Trophoblast cell (in vitro differentiated cells and primary cell): Measurements from ENCODE around the gene DHRS2.

Experiments
- DNase-seq, 2 donors: peaks; one replicate each; pipeline ENCODE4 v3.0.0-alpha.2; 2016
- H2AFZ ChIP-seq: 2 replicates; pipeline ENCODE4 v1.6.1; 2013; ENCODE audit warnings: low read length, moderate library complexity, mild to moderate bottlenecking; ENCODE audit not compliant: insufficient read depth, poor library complexity
- H2AK5ac ChIP-seq: 2 replicates; pipeline ENCODE4 v1.6.1; 2013; ENCODE audit warnings: mild to moderate bottlenecking, low read length
- H2BK120ac ChIP-seq: 2 replicates; pipeline ENCODE4 v1.6.1; 2013; ENCODE audit warnings: low read length, mild to moderate bottlenecking, moderate library complexity; ENCODE audit not compliant: insufficient read depth, poor library complexity
- H2BK12ac ChIP-seq: 2 replicates; pipeline ENCODE4 v1.6.1; 2013; ENCODE audit warnings: mild to moderate bottlenecking, low read length, moderate library complexity
- H2BK5ac ChIP-seq: 2 replicates; pipeline ENCODE4 v1.6.1; 2013; ENCODE audit warnings: low read length, low read depth, moderate library complexity, mild to moderate bottlenecking; ENCODE audit not compliant: poor library complexity
- H3K14ac ChIP-seq: 2 replicates; pipeline ENCODE4 v1.6.1; 2013; ENCODE audit warnings: mild to moderate bottlenecking, low read length
- H3K18ac ChIP-seq: 2 replicates; pipeline ENCODE4 v1.6.1; 2013; ENCODE audit warnings: mild to moderate bottlenecking, low read length
- H3K23ac ChIP-seq: 2 replicates; pipeline ENCODE4 v1.6.1; 2013; ENCODE audit warnings: low read length
- H3K27ac ChIP-seq: 2 replicates; pipeline ENCODE4 v1.5.1; 2013; ENCODE audit warnings: low read depth, mild to moderate bottlenecking, inconsistent platforms, low read length, moderate library complexity
- H3K27me3 ChIP-seq: 2 replicates; pipeline ENCODE4 v1.6.1; 2013; ENCODE audit warnings: inconsistent platforms, mild to moderate bottlenecking, low read length, moderate library complexity; ENCODE audit not compliant: insufficient read depth
- H3K36me3 ChIP-seq, 2 experiments: 1 replicate in 1 of 2; 2 replicates in 1 of 2; pipeline ENCODE4 v1.6.1; 2013; ENCODE audit warnings: low read length in 2 of 2, mild to moderate bottlenecking in 2 of 2, moderate library complexity in 1 of 2; ENCODE audit not compliant: insufficient read depth in 2 of 2, control insufficient read depth in 1 of 2
- H3K4ac ChIP-seq: 2 replicates; pipeline ENCODE4 v1.6.1; 2013; ENCODE audit warnings: low read depth, mild to moderate bottlenecking, low read length, moderate library complexity
- H3K4me1 ChIP-seq, 2 experiments: 1 replicate in 1 of 2; 2 replicates in 1 of 2; pipeline ENCODE4 v1.6.1; 2013; ENCODE audit warnings: low read length in 2 of 2, mild to moderate bottlenecking in 2 of 2, moderate library complexity in 1 of 2; ENCODE audit not compliant: insufficient read depth in 2 of 2, control insufficient read depth in 1 of 2
- H3K4me2 ChIP-seq: 2 replicates; pipeline ENCODE4 v1.6.1; 2013; ENCODE audit warnings: inconsistent platforms, mild to moderate bottlenecking, low read length, moderate library complexity
- H3K4me3 ChIP-seq: 2 replicates; pipeline ENCODE4 v1.5.1; 2013; ENCODE audit warnings: mild to moderate bottlenecking, low read depth, low read length, inconsistent platforms
- H3K79me1 ChIP-seq: one replicate; pipeline ENCODE4 v1.6.1; 2013; ENCODE audit warnings: low read length
- H3K79me2 ChIP-seq: 2 replicates; pipeline ENCODE4 v1.6.1; 2013; ENCODE audit warnings: low read length, mild to moderate bottlenecking; ENCODE audit not compliant: control insufficient read depth, insufficient read depth, poor library complexity
- H3K9ac ChIP-seq: 2 replicates; pipeline ENCODE4 v1.6.1; 2013; ENCODE audit warnings: mild to moderate bottlenecking, low read length
- H3K9me3 ChIP-seq: 2 replicates; pipeline ENCODE4 v1.6.1; 2013; ENCODE audit warnings: low read depth, mild to moderate bottlenecking, control low read depth, inconsistent platforms, low read length; ENCODE audit not compliant: insufficient read depth
- H4K12ac ChIP-seq: 2 replicates; pipeline ENCODE4 v1.6.1; 2013; ENCODE audit warnings: low read depth, mild to moderate bottlenecking, low read length, moderate library complexity
- H4K8ac ChIP-seq: 2 replicates; pipeline ENCODE4 v1.6.1; 2013; ENCODE audit warnings: low read depth, mild to moderate bottlenecking, low read length, moderate library complexity
- H4K91ac ChIP-seq: one replicate; pipeline ENCODE4 v1.6.1; 2013; ENCODE audit warnings: low read depth, mild to moderate bottlenecking, low read length, moderate library complexity
- WGBS: extraction: QIAGEN DNeasy Blood & Tissue Kit; methylation state at CpG from one replicate; pipeline ENCODE4 v1.1.7; 2013; ENCODE audit warnings: missing lambda C conversion rate; ENCODE audit not compliant: insufficient read length, insufficient coverage; ENCODE audit errors: extremely low coverage; 5-methylcytosine and 5-hydroxymethylcytosine counted together

DHRS2 gene

DNA sequence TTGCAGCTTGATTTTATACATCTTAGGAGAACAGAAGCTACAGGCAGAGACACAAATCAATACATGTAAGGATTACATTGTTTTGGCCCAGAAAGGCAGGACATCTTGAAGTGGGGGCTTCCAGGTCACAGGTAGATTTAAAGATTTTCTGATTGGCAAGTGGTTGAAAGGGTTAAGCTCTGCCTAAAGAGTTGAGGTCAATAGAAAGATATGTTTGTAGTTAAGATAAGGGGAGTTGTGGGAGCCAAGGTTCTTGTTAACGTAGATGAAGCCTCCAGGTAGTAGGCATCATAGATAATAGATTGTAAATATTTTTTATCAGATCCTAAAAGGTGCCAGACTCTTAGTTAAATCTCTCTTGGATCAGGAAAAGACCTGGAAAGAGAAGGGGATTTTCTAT is 5.5 kb upstream of the DHRS2 start:
- H2BK5ac ChIP-seq = no peak overlapping the region
- H3K14ac ChIP-seq = no peak overlapping the region
- H2BK120ac ChIP-seq = no peak overlapping the region
- no peak overlapping the region for H4K12ac ChIP-seq
- H2AFZ ChIP-seq = no peak overlapping the region
- H3K4me1 ChIP-seq = peaks cover 8 to 11% of the 10 kb centered on the region in 2 experiments
- WGBS = no CpG with 5 or more reads among the region's 1 CpG
- no peak overlapping the region for H3K4me3 ChIP-seq
- H3K4me2 ChIP-seq = no peak overlapping the region
- H3K79me2 ChIP-seq = no peaks in the 10 kb centered on the region
- H3K18ac ChIP-seq = no peak overlapping the region
- H3K27me3 ChIP-seq = no peaks in the 10 kb centered on the region
- no peak overlapping the region for H4K91ac ChIP-seq
- H3K9ac ChIP-seq = no peak overlapping the region
- no peak for DNase-seq
- H3K9me3 ChIP-seq = peaks cover 3% of the 10 kb centered on the region
- H3K27ac ChIP-seq = no peak overlapping the region
- H3K36me3 ChIP-seq = no peaks in the 10 kb centered on the region
- H3K79me1 ChIP-seq = peaks cover 3% of the 10 kb centered on the region
- H3K23ac ChIP-seq = no peak overlapping the region
- H2BK12ac ChIP-seq = no peak overlapping the region
- H4K8ac ChIP-seq = no peak overlapping the region
- H2AK5ac ChIP-seq = no peak overlapping the region
- H3K4ac ChIP-seq = no peak overlapping the region

DNA sequence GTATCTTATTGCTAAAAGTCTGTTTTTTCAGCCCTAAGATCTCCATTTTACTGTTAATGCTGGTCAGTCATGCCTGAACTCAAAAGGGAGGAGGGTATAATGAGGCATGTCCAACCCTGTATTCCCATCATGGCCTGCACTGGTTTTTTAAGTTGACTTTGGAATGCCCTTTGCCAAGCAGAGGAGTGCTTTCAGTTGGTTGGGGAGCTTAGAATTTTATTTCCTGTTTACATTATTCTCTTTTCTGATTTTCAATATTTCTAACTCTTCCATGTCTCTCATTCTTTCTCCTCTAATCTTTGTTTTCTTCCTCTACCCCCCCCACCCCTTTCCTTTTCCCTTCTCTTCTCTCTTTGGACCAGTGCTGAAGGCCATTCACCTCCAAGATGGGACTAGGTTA is 4.9 kb upstream of the DHRS2 start:
- H4K12ac ChIP-seq = no peak overlapping the region
- peak overlapping the region; percentile 53 for H2BK5ac ChIP-seq
- H3K9ac ChIP-seq = no peak overlapping the region
- no peak overlapping the region for H2AK5ac ChIP-seq
- no peaks in the 10 kb centered on the region for H3K36me3 ChIP-seq
- H3K9me3 ChIP-seq = peaks cover 4% of the 10 kb centered on the region
- peak overlapping the region; percentile 1 for H3K27ac ChIP-seq
- peaks cover 8 to 11% of the 10 kb centered on the region in 2 experiments for H3K4me1 ChIP-seq
- no peak overlapping the region for H3K4ac ChIP-seq
- H3K14ac ChIP-seq = no peak overlapping the region
- no peak overlapping the region for H3K4me3 ChIP-seq
- no peak for DNase-seq
- peak overlapping the region; percentile 69 for H4K91ac ChIP-seq
- no peak overlapping the region for H2BK120ac ChIP-seq
- H3K27me3 ChIP-seq = no peaks in the 10 kb centered on the region
- no peak overlapping the region for H3K4me2 ChIP-seq
- no peak overlapping the region for H2AFZ ChIP-seq
- H3K18ac ChIP-seq = no peak overlapping the region
- H3K79me2 ChIP-seq = no peaks in the 10 kb centered on the region
- H4K8ac ChIP-seq = no peak overlapping the region
- peak overlapping the region; percentile 27 for H2BK12ac ChIP-seq
- H3K79me1 ChIP-seq = peaks cover 3% of the 10 kb centered on the region
- H3K23ac ChIP-seq = no peak overlapping the region

DNA sequence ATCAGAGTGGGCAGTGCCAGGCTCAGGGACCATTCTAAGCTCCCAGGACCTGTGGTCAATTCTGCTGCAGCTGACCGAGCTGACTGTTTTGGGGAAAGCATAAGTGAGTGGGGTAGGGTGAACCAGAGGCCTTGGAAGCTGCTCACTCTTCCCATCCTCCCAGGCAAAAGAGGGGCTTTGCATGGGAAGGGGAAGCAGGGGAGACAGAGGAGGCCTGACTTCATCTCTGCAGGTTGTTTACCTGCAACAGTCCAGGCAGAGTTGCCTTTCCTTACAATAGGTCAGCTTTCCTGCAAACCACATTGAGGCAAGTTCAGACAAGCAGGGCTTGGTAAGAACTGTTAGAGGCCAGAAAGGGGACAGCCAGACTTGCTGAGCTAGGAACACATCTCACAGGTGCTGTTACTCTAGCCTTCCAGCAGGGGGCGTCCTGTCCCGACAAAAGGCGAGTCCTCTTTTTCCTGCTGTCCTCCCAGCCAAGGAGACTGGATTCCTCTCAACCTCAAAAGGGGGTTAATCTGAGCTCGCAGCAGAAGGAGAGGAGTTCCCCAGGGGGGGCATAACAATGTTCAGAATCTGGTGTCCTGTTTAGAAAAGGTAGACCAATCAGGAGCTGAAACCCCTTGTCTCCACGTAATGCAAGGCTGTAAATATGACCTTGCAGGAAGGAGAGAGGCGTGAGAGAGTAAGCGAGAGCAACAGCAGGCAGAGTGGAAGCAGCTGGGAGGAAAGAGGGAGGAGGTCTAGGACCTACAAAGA is 4.3 kb upstream of the DHRS2 start:
- no peaks in the 10 kb centered on the region for H3K36me3 ChIP-seq

GRCh38 chr14:23632461-23633159 is 3.6 kb upstream of the DHRS2 start:
- Histone ChIP-seq H3K79me1 (peaks cover 3% of the 10 kb centered on the region), H4K91ac (peak overlapping the region; percentile 53), H3K9me3 (peaks cover 2% of the 10 kb centered on the region), H4K12ac (no peak overlapping the region), H2AFZ (no peak overlapping the region), H3K27ac (no peak overlapping the region), H3K36me3 (no peaks in the 10 kb centered on the region), H2BK5ac (no peak overlapping the region), H3K4me3 (no peak overlapping the region), H3K18ac (no peak overlapping the region), H3K9ac (no peak overlapping the region), H3K79me2 (no peaks in the 10 kb centered on the region), H3K14ac (no peak overlapping the region), H3K27me3 (no peaks in the 10 kb centered on the region), H2BK12ac (peak overlapping the region; percentile 51), H2AK5ac (peak overlapping the region; percentile 58), H3K23ac (no peak overlapping the region), H3K4ac (no peak overlapping the region), H2BK120ac (peak overlapping the region; percentile 45), H3K4me1 (peaks cover 8 to 11% of the 10 kb centered on the region in 2 experiments), H4K8ac (peak overlapping the region; percentile 3), H3K4me2 (no peak overlapping the region)
- WGBS = no CpG with 5 or more reads among the region's 4 CpGs
- DNase-seq = peak in 1 of 2 donors; percentile 20

More for the DNA sequence above, 4.3 kb upstream of the DHRS2 start:
- Histone ChIP-seq H3K4me3 (no peak overlapping the region), H2BK120ac (peak overlapping the region; percentile 13), H3K18ac (no peak overlapping the region), H3K27ac (peak overlapping the region; percentile 1), H3K79me1 (peaks cover 3% of the 10 kb centered on the region), H4K91ac (peak overlapping the region; percentile 69), H2BK12ac (peak overlapping the region; percentile 27), H2AFZ (no peak overlapping the region), H3K4ac (no peak overlapping the region), H3K27me3 (no peaks in the 10 kb centered on the region), H2AK5ac (no peak overlapping the region), H3K23ac (no peak overlapping the region), H4K12ac (no peak overlapping the region), H3K14ac (no peak overlapping the region), H3K4me2 (no peak overlapping the region), H2BK5ac (peak overlapping the region; percentile 53), H3K79me2 (no peaks in the 10 kb centered on the region), H3K9me3 (peaks cover 6% of the 10 kb centered on the region), H3K4me1 (peaks cover 8 to 11% of the 10 kb centered on the region in 2 experiments), H4K8ac (no peak overlapping the region), H3K9ac (no peak overlapping the region)
- WGBS = no CpG with 5 or more reads among the region's 8 CpGs
- DNase-seq = peak; percentile 60 to 89
